ENCODE measurements around the gene DCTN1. TPM values are rescaled to one million over a fixed set of nuclear protein-coding genes. Genes with fewer than 3 reads are reported as not detected.
"Not testable (repeated sequence)": the region's sequence is repeated elsewhere in the genome, so short reads cannot be mapped to it uniquely, and the experiment has no call there.

The DCTN1 gene
- total RNA-seq, 1 donor from 2014 or later: 160 TPM

- DNase-seq: no peak
Measured at GRCh38 chr2:74368499-74368898, 11.6 kb downstream of the DCTN1 start.

- DNase-seq: no peak
Measured at GRCh38 chr2:74367789-74368188, 12.3 kb downstream of the DCTN1 start.

GRCh38 chr2:74366036-74366435, 14.1 kb downstream of the DCTN1 start:
- no peak for DNase-seq

GRCh38 chr2:74364533-74365505, 15.3 kb downstream of the DCTN1 start:
- DNase-seq: no peak

GRCh38 chr2:74361327-74361726, 18.8 kb downstream of the DCTN1 start:
- no peak for DNase-seq

- DNase-seq: no peak
Measured at GRCh38 chr2:74357627-74358026, 22.5 kb downstream of the DCTN1 start.

- no peak for DNase-seq
Measured at GRCh38 chr2:74349889-74350288, 30.2 kb downstream of the DCTN1 start.

- DNase-seq: no peak
Measured at GRCh38 chr2:74347742-74348141, 32.4 kb downstream of the DCTN1 start.

- no peak for DNase-seq
Measured at GRCh38 chr2:74347303-74347702, 32.8 kb downstream of the DCTN1 start.

GRCh38 chr2:74345272-74345943, 34.7 kb downstream of the DCTN1 start:
- no peak for DNase-seq

- DNase-seq: no peak
Measured at GRCh38 chr2:74343316-74343715, 36.8 kb downstream of the DCTN1 start, which contains the start of gene SLC4A5. TSS of gene SLC4A5 (minus strand) at chr2:74343416. CDS start at chr2:74315023, 28,393 bp downstream.

GRCh38 chr2:74336227-74336626, 43.9 kb downstream of the DCTN1 start:
- DNase-seq: not testable (repeated sequence)

- DNase-seq: peak; percentile 86
Measured at GRCh38 chr2:74334931-74335333, 45.2 kb downstream of the DCTN1 start.

- DNase-seq: no peak
Measured at GRCh38 chr2:74333896-74334586, 46.1 kb downstream of the DCTN1 start.

GRCh38 chr2:74333175-74333574, 46.9 kb downstream of the DCTN1 start:
- DNase-seq: peak; percentile 65

GRCh38 chr2:74332550-74333174, 47.4 kb downstream of the DCTN1 start:
- no peak for DNase-seq

GRCh38 chr2:74328573-74328972, 51.5 kb downstream of the DCTN1 start:
- no peak for DNase-seq

- DNase-seq: no peak
Measured at GRCh38 chr2:74328074-74328473, 52.0 kb downstream of the DCTN1 start.

GRCh38 chr2:74327627-74328026, 52.5 kb downstream of the DCTN1 start:
- DNase-seq: no peak

- DNase-seq: no peak
Measured at GRCh38 chr2:74327199-74327598, 52.9 kb downstream of the DCTN1 start.

- no peak for DNase-seq
Measured at GRCh38 chr2:74325815-74326214, 54.3 kb downstream of the DCTN1 start.

- no peak for DNase-seq
Measured at GRCh38 chr2:74321737-74322136, 58.4 kb downstream of the DCTN1 start.

GRCh38 chr2:74317701-74318100, 62.4 kb downstream of the DCTN1 start:
- no peak for DNase-seq
